OCI-LY1 (cell line): Measurements from ENCODE around the gene LAMTOR1.

Experiments used
- EZH2 ChIP-seq: fragments of 200-600 bp; sonication (generic), shearing (Covaris generic); IDR thresholded peaks from 2 replicates; pipeline ENCODE4 v1.8.0; 2017; ENCODE audit warnings: borderline replicate concordance, mixed run types, mild to moderate bottlenecking, antibody characterized with exemption, low read length, moderate library complexity, mixed read lengths
- TF ChIP-seq, protein P1 (sequence below): fragments of 200-600 bp; sonication (generic), shearing (Covaris generic); IDR thresholded peaks from 2 replicates; pipeline ENCODE4 v1.5.1; 2017; ENCODE audit warnings: mild to moderate bottlenecking, antibody characterized with exemption, low read length, moderate library complexity, mixed read lengths

DNA sequence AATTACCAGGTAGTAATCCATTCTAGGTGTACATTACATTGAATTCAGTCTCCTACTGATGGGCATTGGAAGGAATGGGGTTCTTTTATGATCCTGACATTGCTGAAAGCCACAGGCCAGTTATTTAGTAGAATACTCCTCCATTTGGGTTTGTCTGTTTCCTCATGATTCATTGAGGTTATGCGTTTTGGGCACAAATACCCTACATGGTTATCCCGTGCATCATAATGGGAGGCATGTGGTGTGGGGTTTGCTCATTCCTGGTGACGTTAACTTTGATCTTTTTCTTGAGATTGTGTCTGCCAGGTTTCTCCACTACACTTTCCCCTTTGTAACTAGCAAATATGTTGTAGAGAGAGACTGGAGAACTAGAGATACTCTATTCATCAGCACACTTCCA, 38.0 kb upstream of the LAMTOR1 start:
- TF ChIP-seq, protein P1, sequence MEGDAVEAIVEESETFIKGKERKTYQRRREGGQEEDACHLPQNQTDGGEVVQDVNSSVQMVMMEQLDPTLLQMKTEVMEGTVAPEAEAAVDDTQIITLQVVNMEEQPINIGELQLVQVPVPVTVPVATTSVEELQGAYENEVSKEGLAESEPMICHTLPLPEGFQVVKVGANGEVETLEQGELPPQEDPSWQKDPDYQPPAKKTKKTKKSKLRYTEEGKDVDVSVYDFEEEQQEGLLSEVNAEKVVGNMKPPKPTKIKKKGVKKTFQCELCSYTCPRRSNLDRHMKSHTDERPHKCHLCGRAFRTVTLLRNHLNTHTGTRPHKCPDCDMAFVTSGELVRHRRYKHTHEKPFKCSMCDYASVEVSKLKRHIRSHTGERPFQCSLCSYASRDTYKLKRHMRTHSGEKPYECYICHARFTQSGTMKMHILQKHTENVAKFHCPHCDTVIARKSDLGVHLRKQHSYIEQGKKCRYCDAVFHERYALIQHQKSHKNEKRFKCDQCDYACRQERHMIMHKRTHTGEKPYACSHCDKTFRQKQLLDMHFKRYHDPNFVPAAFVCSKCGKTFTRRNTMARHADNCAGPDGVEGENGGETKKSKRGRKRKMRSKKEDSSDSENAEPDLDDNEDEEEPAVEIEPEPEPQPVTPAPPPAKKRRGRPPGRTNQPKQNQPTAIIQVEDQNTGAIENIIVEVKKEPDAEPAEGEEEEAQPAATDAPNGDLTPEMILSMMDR, result no peak
- TF ChIP-seq EZH2, result no peak
